Measurements from ENCODE around the gene TFAM.
"Not testable (repeated sequence)": the region's sequence is repeated elsewhere in the genome, so short reads cannot be mapped to it uniquely, and the experiment has no call there.

TFAM gene

DNA sequence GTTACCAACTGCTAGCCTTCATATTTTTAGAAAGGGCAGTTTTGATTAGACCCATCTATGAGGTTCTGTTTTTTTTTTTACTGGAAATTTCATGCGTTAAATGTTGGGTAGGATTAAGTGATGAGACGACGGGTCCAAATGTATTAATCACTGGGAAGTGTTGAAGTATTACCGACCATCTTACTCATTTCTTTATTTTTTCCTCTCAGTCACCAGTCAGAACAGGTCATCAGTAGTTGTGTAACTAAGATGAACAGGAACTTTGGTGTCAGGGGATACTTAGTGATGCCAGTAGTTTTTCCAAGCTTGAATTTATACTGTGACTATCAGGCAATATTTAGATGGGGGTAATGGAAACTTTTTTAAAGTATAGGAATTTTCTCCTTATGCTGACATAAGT lies 14.2 kb downstream of the TFAM start:
- no peaks in the 10 kb centered on the region for H3K27me3 ChIP-seq (ENCODE audit: control insufficient read depth, insufficient read depth, low read length)
- H3K36me3 ChIP-seq (ENCODE audit: control insufficient read depth, insufficient read depth, low read length) = no peaks in the 10 kb centered on the region; the same call in 1 of the 2 replicates
- H3K4me1 ChIP-seq (ENCODE audit: control insufficient read depth, insufficient read depth, low read length) = no peaks in the 10 kb centered on the region
- no peak overlapping the region for H3K27ac ChIP-seq (ENCODE audit: low read length)
- H3K9me3 ChIP-seq (ENCODE audit: control insufficient read depth, insufficient read depth, low read length) = no peaks in the 10 kb centered on the region
- no peak overlapping the region for H3K4me3 ChIP-seq (ENCODE audit: low read length)
- 100% methylated on average over 1 of the region's 4 CpGs for WGBS (ENCODE audit: insufficient coverage, insufficient read length)
- DNase-seq (ENCODE audit: low read depth, low spot score) = no peak

- Histone ChIP-seq H3K9me3 (ENCODE audit: control insufficient read depth, insufficient read depth, low read length) (no peaks in the 10 kb centered on the region), H3K27ac (ENCODE audit: low read length) (no peak overlapping the region), H3K36me3 (ENCODE audit: control insufficient read depth, insufficient read depth, low read length) (no peaks in the 10 kb centered on the region; the same call in 1 of the 2 replicates), H3K27me3 (ENCODE audit: control insufficient read depth, insufficient read depth, low read length) (no peaks in the 10 kb centered on the region), H3K4me1 (ENCODE audit: control insufficient read depth, insufficient read depth, low read length) (no peaks in the 10 kb centered on the region), H3K4me3 (ENCODE audit: low read length) (no peak overlapping the region)
- WGBS (ENCODE audit: insufficient coverage, insufficient read length) = no CpG with 5 or more reads among the region's 1 CpG
- DNase-seq (ENCODE audit: low read depth, low spot score) = no peak
Observed at GRCh38 chr10:58400609-58401008, 15.4 kb downstream of the TFAM start.

DNA sequence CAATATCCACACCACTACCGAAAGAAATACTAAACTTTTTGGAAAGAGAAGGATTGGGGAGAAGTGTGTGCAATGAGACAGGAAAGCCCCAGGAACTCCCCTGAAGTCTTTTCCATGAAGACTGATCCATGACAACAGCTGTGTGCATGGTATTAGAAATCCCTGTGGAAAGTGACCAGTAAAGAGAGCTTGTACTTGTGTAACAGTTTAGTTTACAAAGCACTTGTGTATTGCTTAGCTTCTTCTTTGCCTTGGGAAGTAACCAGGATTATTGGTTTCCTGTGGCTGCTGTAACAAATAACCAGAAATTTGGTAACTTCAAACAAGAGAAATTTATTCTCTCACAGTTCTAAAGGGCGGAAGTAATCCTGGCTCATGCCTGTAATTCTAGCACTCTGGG lies 18.8 kb downstream of the TFAM start:
- Histone ChIP-seq H3K27ac (ENCODE audit: low read length) (no peak overlapping the region), H3K27me3 (ENCODE audit: control insufficient read depth, insufficient read depth, low read length) (no peaks in the 10 kb centered on the region), H3K9me3 (ENCODE audit: control insufficient read depth, insufficient read depth, low read length) (no peaks in the 10 kb centered on the region), H3K4me3 (ENCODE audit: low read length) (no peak overlapping the region), H3K4me1 (ENCODE audit: control insufficient read depth, insufficient read depth, low read length) (no peaks in the 10 kb centered on the region), H3K36me3 (ENCODE audit: control insufficient read depth, insufficient read depth, low read length) (no peaks in the 10 kb centered on the region)
- DNase-seq (ENCODE audit: low read depth, low spot score) = no peak
- WGBS (ENCODE audit: insufficient coverage, insufficient read length) = no CpG with 5 or more reads among the region's 2 CpGs

- WGBS (ENCODE audit: insufficient coverage, insufficient read length) = no CpG with 5 or more reads among the region's 4 CpGs
- H3K4me1 ChIP-seq (ENCODE audit: control insufficient read depth, insufficient read depth, low read length) = 0 out of 2 replicates have a peak, but pooled peaks cover under 1% of the 10 kb centered on the region
- no peaks in the 10 kb centered on the region for H3K27me3 ChIP-seq (ENCODE audit: control insufficient read depth, insufficient read depth, low read length)
- H3K36me3 ChIP-seq (ENCODE audit: control insufficient read depth, insufficient read depth, low read length) = no peaks in the 10 kb centered on the region
- DNase-seq (ENCODE audit: low read depth, low spot score) = no peak
- no peak overlapping the region for H3K27ac ChIP-seq (ENCODE audit: low read length)
- H3K4me3 ChIP-seq (ENCODE audit: low read length) = no peak overlapping the region
- no peaks in the 10 kb centered on the region for H3K9me3 ChIP-seq (ENCODE audit: control insufficient read depth, insufficient read depth, low read length)
Observed at GRCh38 chr10:58409956-58410610, 24.9 kb downstream of the TFAM start.

DNA sequence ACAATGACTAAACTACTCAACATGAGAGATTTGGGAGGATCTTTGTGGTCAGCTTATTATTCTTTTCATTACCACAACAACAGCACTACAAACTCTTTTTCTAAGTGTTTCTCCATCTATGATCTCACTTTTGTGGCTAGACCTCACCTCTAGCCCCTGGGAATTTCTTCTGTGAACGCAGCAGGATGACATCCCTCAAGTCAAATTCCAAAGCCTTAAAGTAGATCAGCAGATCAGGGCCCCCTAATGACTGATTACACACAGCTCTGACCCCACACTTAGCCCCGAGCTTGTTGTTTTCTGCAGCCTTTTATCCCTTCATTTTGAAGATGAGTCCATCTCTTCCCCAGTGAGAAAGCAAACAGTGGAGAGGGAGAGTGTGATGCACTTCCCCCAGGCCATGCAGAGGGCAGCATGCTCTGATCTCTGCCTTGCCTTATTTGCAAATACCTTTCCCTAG lies 27.3 kb downstream of the TFAM start:
- Histone ChIP-seq H3K27ac (ENCODE audit: low read length) (no peak overlapping the region), H3K9me3 (ENCODE audit: control insufficient read depth, insufficient read depth, low read length) (no peaks in the 10 kb centered on the region), H3K36me3 (ENCODE audit: control insufficient read depth, insufficient read depth, low read length) (no peaks in the 10 kb centered on the region), H3K4me1 (ENCODE audit: control insufficient read depth, insufficient read depth, low read length) (0 out of 2 replicates have a peak, but pooled peaks cover 3% of the 10 kb centered on the region), H3K27me3 (ENCODE audit: control insufficient read depth, insufficient read depth, low read length) (no peaks in the 10 kb centered on the region), H3K4me3 (ENCODE audit: low read length) (no peak overlapping the region)
- no peak for DNase-seq (ENCODE audit: low read depth, low spot score)
- WGBS (ENCODE audit: insufficient coverage, insufficient read length) = no CpG with 5 or more reads among the region's 2 CpGs

- no peak overlapping the region for H3K27ac ChIP-seq (ENCODE audit: low read length)
- no peak for DNase-seq (ENCODE audit: low read depth, low spot score)
- H3K36me3 ChIP-seq (ENCODE audit: control insufficient read depth, insufficient read depth, low read length) = no peaks in the 10 kb centered on the region
- no peak overlapping the region for H3K4me3 ChIP-seq (ENCODE audit: low read length)
- no peaks in the 10 kb centered on the region for H3K9me3 ChIP-seq (ENCODE audit: control insufficient read depth, insufficient read depth, low read length)
- H3K27me3 ChIP-seq (ENCODE audit: control insufficient read depth, insufficient read depth, low read length) = no peaks in the 10 kb centered on the region
- WGBS (ENCODE audit: insufficient coverage, insufficient read length) = no CpG with 5 or more reads among the region's 5 CpGs
- 0 out of 2 replicates have a peak, but pooled peaks cover 3% of the 10 kb centered on the region for H3K4me1 ChIP-seq (ENCODE audit: control insufficient read depth, insufficient read depth, low read length)
Observed at GRCh38 chr10:58414270-58415041, 29.2 kb downstream of the TFAM start.

- Histone ChIP-seq H3K27me3 (ENCODE audit: control insufficient read depth, insufficient read depth, low read length) (no peaks in the 10 kb centered on the region), H3K9me3 (ENCODE audit: control insufficient read depth, insufficient read depth, low read length) (no peaks in the 10 kb centered on the region), H3K27ac (ENCODE audit: low read length) (no peak overlapping the region), H3K36me3 (ENCODE audit: control insufficient read depth, insufficient read depth, low read length) (no peaks in the 10 kb centered on the region), H3K4me1 (ENCODE audit: control insufficient read depth, insufficient read depth, low read length) (0 out of 2 replicates have a peak, but pooled peaks cover 3% of the 10 kb centered on the region), H3K4me3 (ENCODE audit: low read length) (no peak overlapping the region)
- no peak for DNase-seq (ENCODE audit: low read depth, low spot score)
Observed at GRCh38 chr10:58415757-58416156, 30.5 kb downstream of the TFAM start.

GRCh38 chr10:58417902-58418301 lies 32.7 kb downstream of the TFAM start:
- not testable (repeated sequence) for H3K27ac ChIP-seq (ENCODE audit: low read length); H3K4me3 ChIP-seq (ENCODE audit: low read length); H3K36me3 ChIP-seq (ENCODE audit: control insufficient read depth, insufficient read depth, low read length); H3K27me3 ChIP-seq (ENCODE audit: control insufficient read depth, insufficient read depth, low read length); H3K4me1 ChIP-seq (ENCODE audit: control insufficient read depth, insufficient read depth, low read length); H3K9me3 ChIP-seq (ENCODE audit: control insufficient read depth, insufficient read depth, low read length); DNase-seq (ENCODE audit: low read depth, low spot score)
- WGBS (ENCODE audit: insufficient coverage, insufficient read length) = no CpG with 5 or more reads among the region's 2 CpGs

GRCh38 chr10:58424176-58424575 lies 39.0 kb downstream of the TFAM start:
- H3K36me3 ChIP-seq (ENCODE audit: control insufficient read depth, insufficient read depth, low read length) = no peaks in the 10 kb centered on the region
- H3K4me1 ChIP-seq (ENCODE audit: control insufficient read depth, insufficient read depth, low read length) = no peaks in the 10 kb centered on the region
- no peak overlapping the region for H3K27ac ChIP-seq (ENCODE audit: low read length)
- H3K9me3 ChIP-seq (ENCODE audit: control insufficient read depth, insufficient read depth, low read length) = 0 out of 2 replicates have a peak, but pooled peaks cover 2% of the 10 kb centered on the region
- DNase-seq (ENCODE audit: low read depth, low spot score) = no peak
- no peak overlapping the region for H3K4me3 ChIP-seq (ENCODE audit: low read length)
- no peaks in the 10 kb centered on the region for H3K27me3 ChIP-seq (ENCODE audit: control insufficient read depth, insufficient read depth, low read length)
- no CpG with 5 or more reads among the region's 1 CpG for WGBS (ENCODE audit: insufficient coverage, insufficient read length)

DNA sequence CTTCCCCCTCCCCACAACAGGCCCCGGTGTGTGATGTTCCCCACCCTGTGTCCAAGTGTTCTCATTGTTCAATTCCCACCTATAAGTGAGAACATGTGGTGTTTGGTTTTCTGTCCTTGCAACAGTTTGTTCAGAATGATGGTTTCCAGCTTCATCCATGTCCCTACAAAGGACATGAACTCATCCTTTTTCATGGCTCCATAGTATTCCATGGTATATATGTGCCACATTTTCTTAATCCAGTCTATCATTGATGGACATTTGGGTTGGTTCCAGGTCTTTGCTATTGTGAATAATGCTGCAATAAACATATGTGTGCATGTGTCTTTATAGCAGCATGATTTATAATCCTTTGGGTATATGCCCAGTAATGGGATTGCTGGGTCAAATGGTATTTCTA lies 43.2 kb downstream of the TFAM start:
- not testable (repeated sequence) for H3K4me3 ChIP-seq (ENCODE audit: low read length); DNase-seq (ENCODE audit: low read depth, low spot score); H3K36me3 ChIP-seq (ENCODE audit: control insufficient read depth, insufficient read depth, low read length); H3K27me3 ChIP-seq (ENCODE audit: control insufficient read depth, insufficient read depth, low read length); H3K27ac ChIP-seq (ENCODE audit: low read length); H3K4me1 ChIP-seq (ENCODE audit: control insufficient read depth, insufficient read depth, low read length); H3K9me3 ChIP-seq (ENCODE audit: control insufficient read depth, insufficient read depth, low read length)
- no CpG with 5 or more reads among the region's 1 CpG for WGBS (ENCODE audit: insufficient coverage, insufficient read length)

All from iPS DF 6.9 (cell line).